GM23338 (cell line): ENCODE data around the gene SORCS2. TPM values are rescaled to one million over a fixed set of nuclear protein-coding genes. Genes with fewer than 3 reads are reported as not detected.
"Not testable (repeated sequence)": the region's sequence is repeated elsewhere in the genome, so short reads cannot be mapped to it uniquely, and the experiment has no call there.

ENCODE experiments used
- ATAC-seq: fragments of 200-7000 bp; cut with Tn5 transposase; 3 replicates; pipeline ENCODE4 v1.9.1; 2020
- DNase-seq: peaks from one replicate; pipeline ENCODE4 v3.0.0-alpha.2; 2015; ENCODE audit warnings: low spot score
- H2AFZ ChIP-seq: fragments of 200-600 bp; sonication (generic); 2 replicates; pipeline ENCODE4 v1.8.0; 2016; ENCODE audit warnings: antibody characterized with exemption, mild to moderate bottlenecking, moderate library complexity
- H3F3A ChIP-seq: fragments of 200-600 bp; sonication (generic); replicated peaks from 2 replicates; pipeline ENCODE4 v1.8.0; 2017; ENCODE audit warnings: antibody characterized with exemption, mixed run types, low read depth
- H3K27ac ChIP-seq: fragments of 200-600 bp; sonication (generic); 2 replicates; pipeline ENCODE4 v1.6.1; 2016; ENCODE audit warnings: low read depth
- H3K27me3 ChIP-seq: fragments of 200-600 bp; sonication (generic); 2 replicates; pipeline ENCODE4 v1.8.0; 2016; ENCODE audit warnings: mild to moderate bottlenecking, mixed run types, moderate library complexity; ENCODE audit not compliant: insufficient read depth
- H3K36me3 ChIP-seq: fragments of 200-600 bp; sonication (generic); 2 replicates; pipeline ENCODE4 v1.8.0; 2016; ENCODE audit warnings: mild to moderate bottlenecking; ENCODE audit not compliant: insufficient read depth
- H3K4me1 ChIP-seq: fragments of 200-600 bp; sonication (generic); 2 replicates; pipeline ENCODE4 v1.8.0; 2016; ENCODE audit warnings: mild to moderate bottlenecking, moderate library complexity; ENCODE audit not compliant: insufficient read depth
- H3K4me2 ChIP-seq: fragments of 200-600 bp; sonication (generic); 2 replicates; pipeline ENCODE4 v1.7.1; 2017; ENCODE audit warnings: mixed run types
- H3K4me3 ChIP-seq: fragments of 200-600 bp; sonication (generic); 2 replicates; pipeline ENCODE4 v1.6.1; 2016; ENCODE audit warnings: mixed run types
- H3K79me2 ChIP-seq: fragments of 200-600 bp; sonication (generic); replicated peaks from 2 replicates; pipeline ENCODE4 v1.8.0; 2017; ENCODE audit warnings: mild to moderate bottlenecking; ENCODE audit not compliant: insufficient read depth
- H3K9me2 ChIP-seq: fragments of 200-600 bp; sonication (generic); 2 replicates; pipeline ENCODE4 v1.8.0; 2017; ENCODE audit not compliant: insufficient read depth
- H4K20me1 ChIP-seq: fragments of 200-600 bp; sonication (generic); replicated peaks from 2 replicates; pipeline ENCODE4 v1.8.0; 2017; ENCODE audit warnings: mild to moderate bottlenecking; ENCODE audit not compliant: insufficient read depth
- H3K27ac Mint-ChIP-seq: 2 replicates; pipeline ENCODE4 v1.8.0; 2020; ENCODE audit warnings: inconsistent platforms, mild to moderate bottlenecking, moderate library complexity, mixed read lengths
- H3K27me3 Mint-ChIP-seq: 3 replicates; pipeline ENCODE4 v1.8.0; 2022; ENCODE audit warnings: low read depth, mild to moderate bottlenecking, moderate library complexity, mixed read lengths, inconsistent platforms; ENCODE audit not compliant: insufficient read depth, poor library complexity
- H3K36me3 Mint-ChIP-seq: 3 replicates; pipeline ENCODE4 v1.8.0; 2021; ENCODE audit warnings: low read depth, mild to moderate bottlenecking, inconsistent platforms, moderate library complexity, mixed read lengths
- H3K4me1 Mint-ChIP-seq: 3 replicates; pipeline ENCODE4 v1.8.0; 2020; ENCODE audit warnings: mild to moderate bottlenecking, inconsistent platforms, mixed read lengths
- H3K4me3 Mint-ChIP-seq: 3 replicates; pipeline ENCODE4 v1.8.0; 2021; ENCODE audit warnings: moderate library complexity, mild to moderate bottlenecking, inconsistent platforms, mixed read lengths
- H3K9me3 Mint-ChIP-seq: 3 replicates; pipeline ENCODE4 v1.8.0; 2020; ENCODE audit warnings: moderate library complexity, mild to moderate bottlenecking, inconsistent platforms, mixed read lengths
- CREB1 ChIP-seq: fragments of 250-450 bp; sonication (Bioruptor Pico); IDR thresholded peaks from 2 replicates; pipeline ENCODE4 v1.5.0; 2020; ENCODE audit warnings: low read depth, mild to moderate bottlenecking, moderate library complexity
- EZH2 ChIP-seq: fragments of 200-600 bp; sonication (generic); IDR thresholded peaks from one replicate; pipeline ENCODE4 v1.8.0; 2017; ENCODE audit warnings: antibody characterized with exemption, mild to moderate bottlenecking, low read depth; ENCODE audit not compliant: unreplicated experiment
- EZH2phosphoT487 ChIP-seq: fragments of 200-600 bp; sonication (generic); IDR thresholded peaks from one replicate; pipeline ENCODE4 v1.8.1; 2018; ENCODE audit warnings: antibody characterized with exemption; ENCODE audit not compliant: unreplicated experiment
- JUNB ChIP-seq: IDR thresholded peaks from one replicate; pipeline ENCODE4 v1.6.1; 2016; ENCODE audit warnings: antibody characterized with exemption; ENCODE audit not compliant: unreplicated experiment
- NANOG ChIP-seq: IDR thresholded peaks from 2 replicates; pipeline ENCODE4 v1.6.1; 2016; ENCODE audit warnings: antibody characterized with exemption, borderline replicate concordance
- ZNF114 ChIP-seq: fragments of 250-450 bp; sonication (Bioruptor Pico); IDR thresholded peaks from 2 replicates; pipeline ENCODE4 v1.5.0; 2020; ENCODE audit warnings: mild to moderate bottlenecking, moderate library complexity
- ZNF331 ChIP-seq: fragments of 250-450 bp; sonication (Bioruptor Pico); IDR thresholded peaks from 2 replicates; pipeline ENCODE4 v1.5.0; 2020; ENCODE audit warnings: low read depth, mild to moderate bottlenecking, moderate library complexity
- polyA plus RNA-seq: library from polyadenylated mRNA; unstranded; fragments of >200 nt; fragmentation: Nextera tagmentation; extraction: Ambion mirVana; gene quantifications from 2 replicates; pipeline ENCODE4 v1.2.1, GENCODE V29; 2016
- total RNA-seq: library from RNA; depleted of rRNA; stranded (reverse); fragments of >200 nt; shearing (Covaris generic); gene quantifications from 2 replicates; pipeline ENCODE4 v1.2.3, GENCODE V29; 2014
- TF ChIP-seq, protein P1 (sequence below): fragments of 250-450 bp; sonication (Bioruptor Pico); IDR thresholded peaks from 2 replicates; pipeline ENCODE4 v1.5.0; 2020; ENCODE audit warnings: mild to moderate bottlenecking, moderate library complexity
- TF ChIP-seq, protein P2 (sequence below): IDR thresholded peaks from one replicate; pipeline ENCODE4 v1.6.1; 2018; ENCODE audit warnings: antibody characterized with exemption; ENCODE audit not compliant: unreplicated experiment

SORCS2 gene
- total and polyA plus RNA-seq, 2 experiments from 2014 or later = 0.47 to 2.4 TPM

DNA sequence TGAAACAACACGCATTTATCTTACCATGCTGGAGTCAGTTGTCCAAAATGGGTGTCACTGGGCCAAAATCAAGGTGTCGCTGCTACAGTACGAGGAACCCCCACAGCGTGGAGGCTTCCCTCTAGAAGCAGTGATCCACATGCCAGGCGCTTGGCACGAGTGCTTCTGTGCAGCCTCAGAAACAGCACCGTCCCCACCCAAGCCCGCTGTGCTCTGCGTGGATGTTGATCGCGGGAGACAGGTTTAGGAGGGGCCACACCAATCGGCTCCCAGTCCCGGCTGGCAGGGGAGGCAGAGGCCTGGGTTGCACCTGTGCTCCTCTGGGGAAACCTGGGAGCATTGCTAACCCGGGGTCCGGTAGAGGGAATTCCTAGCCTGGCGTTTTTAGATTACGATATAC, 407.9 kb downstream of the SORCS2 start:
- Mint-ChIP-seq H3K4me1 (peaks cover 19% of the 10 kb centered on the region), H3K27me3 (peaks cover 20% of the 10 kb centered on the region), H3K4me3 (no peak overlapping the region), H3K9me3 (peaks cover 35% of the 10 kb centered on the region), H3K36me3 (peaks cover 19% of the 10 kb centered on the region), H3K27ac (no peak overlapping the region)
- TF ChIP-seq NANOG (no peak), EZH2phosphoT487 (no peak), CREB1 (no peak), JUNB (no peak), ZNF331 (CRISPR knock-in tag) (no peak), EZH2 (no peak), ZNF114 (no peak)
- TF ChIP-seq, protein P1, sequence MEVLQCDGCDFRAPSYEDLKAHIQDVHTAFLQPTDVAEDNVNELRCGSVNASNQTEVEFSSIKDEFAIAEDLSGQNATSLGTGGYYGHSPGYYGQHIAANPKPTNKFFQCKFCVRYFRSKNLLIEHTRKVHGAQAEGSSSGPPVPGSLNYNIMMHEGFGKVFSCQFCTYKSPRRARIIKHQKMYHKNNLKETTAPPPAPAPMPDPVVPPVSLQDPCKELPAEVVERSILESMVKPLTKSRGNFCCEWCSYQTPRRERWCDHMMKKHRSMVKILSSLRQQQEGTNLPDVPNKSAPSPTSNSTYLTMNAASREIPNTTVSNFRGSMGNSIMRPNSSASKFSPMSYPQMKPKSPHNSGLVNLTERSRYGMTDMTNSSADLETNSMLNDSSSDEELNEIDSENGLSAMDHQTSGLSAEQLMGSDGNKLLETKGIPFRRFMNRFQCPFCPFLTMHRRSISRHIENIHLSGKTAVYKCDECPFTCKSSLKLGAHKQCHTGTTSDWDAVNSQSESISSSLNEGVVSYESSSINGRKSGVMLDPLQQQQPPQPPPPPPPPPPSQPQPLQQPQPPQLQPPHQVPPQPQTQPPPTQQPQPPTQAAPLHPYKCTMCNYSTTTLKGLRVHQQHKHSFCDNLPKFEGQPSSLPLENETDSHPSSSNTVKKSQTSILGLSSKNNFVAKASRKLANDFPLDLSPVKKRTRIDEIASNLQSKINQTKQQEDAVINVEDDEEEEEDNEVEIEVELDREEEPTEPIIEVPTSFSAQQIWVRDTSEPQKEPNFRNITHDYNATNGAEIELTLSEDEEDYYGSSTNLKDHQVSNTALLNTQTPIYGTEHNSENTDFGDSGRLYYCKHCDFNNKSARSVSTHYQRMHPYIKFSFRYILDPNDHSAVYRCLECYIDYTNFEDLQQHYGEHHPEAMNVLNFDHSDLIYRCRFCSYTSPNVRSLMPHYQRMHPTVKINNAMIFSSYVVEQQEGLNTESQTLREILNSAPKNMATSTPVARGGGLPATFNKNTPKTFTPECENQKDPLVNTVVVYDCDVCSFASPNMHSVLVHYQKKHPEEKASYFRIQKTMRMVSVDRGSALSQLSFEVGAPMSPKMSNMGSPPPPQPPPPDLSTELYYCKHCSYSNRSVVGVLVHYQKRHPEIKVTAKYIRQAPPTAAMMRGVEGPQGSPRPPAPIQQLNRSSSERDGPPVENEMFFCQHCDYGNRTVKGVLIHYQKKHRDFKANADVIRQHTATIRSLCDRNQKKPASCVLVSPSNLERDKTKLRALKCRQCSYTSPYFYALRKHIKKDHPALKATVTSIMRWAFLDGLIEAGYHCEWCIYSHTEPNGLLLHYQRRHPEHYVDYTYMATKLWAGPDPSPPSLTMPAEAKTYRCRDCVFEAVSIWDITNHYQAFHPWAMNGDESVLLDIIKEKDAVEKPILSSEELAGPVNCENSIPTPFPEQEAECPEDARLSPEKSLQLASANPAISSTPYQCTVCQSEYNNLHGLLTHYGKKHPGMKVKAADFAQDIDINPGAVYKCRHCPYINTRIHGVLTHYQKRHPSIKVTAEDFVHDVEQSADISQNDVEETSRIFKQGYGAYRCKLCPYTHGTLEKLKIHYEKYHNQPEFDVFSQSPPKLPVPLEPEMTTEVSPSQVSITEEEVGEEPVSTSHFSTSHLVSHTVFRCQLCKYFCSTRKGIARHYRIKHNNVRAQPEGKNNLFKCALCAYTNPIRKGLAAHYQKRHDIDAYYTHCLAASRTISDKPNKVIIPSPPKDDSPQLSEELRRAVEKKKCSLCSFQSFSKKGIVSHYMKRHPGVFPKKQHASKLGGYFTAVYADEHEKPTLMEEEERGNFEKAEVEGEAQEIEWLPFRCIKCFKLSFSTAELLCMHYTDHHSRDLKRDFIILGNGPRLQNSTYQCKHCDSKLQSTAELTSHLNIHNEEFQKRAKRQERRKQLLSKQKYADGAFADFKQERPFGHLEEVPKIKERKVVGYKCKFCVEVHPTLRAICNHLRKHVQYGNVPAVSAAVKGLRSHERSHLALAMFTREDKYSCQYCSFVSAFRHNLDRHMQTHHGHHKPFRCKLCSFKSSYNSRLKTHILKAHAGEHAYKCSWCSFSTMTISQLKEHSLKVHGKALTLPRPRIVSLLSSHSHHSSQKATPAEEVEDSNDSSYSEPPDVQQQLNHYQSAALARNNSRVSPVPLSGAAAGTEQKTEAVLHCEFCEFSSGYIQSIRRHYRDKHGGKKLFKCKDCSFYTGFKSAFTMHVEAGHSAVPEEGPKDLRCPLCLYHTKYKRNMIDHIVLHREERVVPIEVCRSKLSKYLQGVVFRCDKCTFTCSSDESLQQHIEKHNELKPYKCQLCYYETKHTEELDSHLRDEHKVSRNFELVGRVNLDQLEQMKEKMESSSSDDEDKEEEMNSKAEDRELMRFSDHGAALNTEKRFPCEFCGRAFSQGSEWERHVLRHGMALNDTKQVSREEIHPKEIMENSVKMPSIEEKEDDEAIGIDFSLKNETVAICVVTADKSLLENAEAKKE (CRISPR knock-in tag) = no peak
- TF ChIP-seq, protein P2, sequence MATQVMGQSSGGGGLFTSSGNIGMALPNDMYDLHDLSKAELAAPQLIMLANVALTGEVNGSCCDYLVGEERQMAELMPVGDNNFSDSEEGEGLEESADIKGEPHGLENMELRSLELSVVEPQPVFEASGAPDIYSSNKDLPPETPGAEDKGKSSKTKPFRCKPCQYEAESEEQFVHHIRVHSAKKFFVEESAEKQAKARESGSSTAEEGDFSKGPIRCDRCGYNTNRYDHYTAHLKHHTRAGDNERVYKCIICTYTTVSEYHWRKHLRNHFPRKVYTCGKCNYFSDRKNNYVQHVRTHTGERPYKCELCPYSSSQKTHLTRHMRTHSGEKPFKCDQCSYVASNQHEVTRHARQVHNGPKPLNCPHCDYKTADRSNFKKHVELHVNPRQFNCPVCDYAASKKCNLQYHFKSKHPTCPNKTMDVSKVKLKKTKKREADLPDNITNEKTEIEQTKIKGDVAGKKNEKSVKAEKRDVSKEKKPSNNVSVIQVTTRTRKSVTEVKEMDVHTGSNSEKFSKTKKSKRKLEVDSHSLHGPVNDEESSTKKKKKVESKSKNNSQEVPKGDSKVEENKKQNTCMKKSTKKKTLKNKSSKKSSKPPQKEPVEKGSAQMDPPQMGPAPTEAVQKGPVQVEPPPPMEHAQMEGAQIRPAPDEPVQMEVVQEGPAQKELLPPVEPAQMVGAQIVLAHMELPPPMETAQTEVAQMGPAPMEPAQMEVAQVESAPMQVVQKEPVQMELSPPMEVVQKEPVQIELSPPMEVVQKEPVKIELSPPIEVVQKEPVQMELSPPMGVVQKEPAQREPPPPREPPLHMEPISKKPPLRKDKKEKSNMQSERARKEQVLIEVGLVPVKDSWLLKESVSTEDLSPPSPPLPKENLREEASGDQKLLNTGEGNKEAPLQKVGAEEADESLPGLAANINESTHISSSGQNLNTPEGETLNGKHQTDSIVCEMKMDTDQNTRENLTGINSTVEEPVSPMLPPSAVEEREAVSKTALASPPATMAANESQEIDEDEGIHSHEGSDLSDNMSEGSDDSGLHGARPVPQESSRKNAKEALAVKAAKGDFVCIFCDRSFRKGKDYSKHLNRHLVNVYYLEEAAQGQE = no peak
- Histone ChIP-seq H3K27ac (no peak overlapping the region), H3K9me2 (no peaks in the 10 kb centered on the region), H3K36me3 (no peaks in the 10 kb centered on the region), H3K4me1 (peaks cover 16% of the 10 kb centered on the region), H2AFZ (no peak overlapping the region), H3K4me2 (no peak overlapping the region), H3F3A (no peaks in the 10 kb centered on the region), H3K79me2 (no peaks in the 10 kb centered on the region), H3K27me3 (no peaks in the 10 kb centered on the region), H4K20me1 (no peaks in the 10 kb centered on the region), H3K4me3 (no peak overlapping the region)
- DNase-seq = no peak
- no peak for ATAC-seq

DNA sequence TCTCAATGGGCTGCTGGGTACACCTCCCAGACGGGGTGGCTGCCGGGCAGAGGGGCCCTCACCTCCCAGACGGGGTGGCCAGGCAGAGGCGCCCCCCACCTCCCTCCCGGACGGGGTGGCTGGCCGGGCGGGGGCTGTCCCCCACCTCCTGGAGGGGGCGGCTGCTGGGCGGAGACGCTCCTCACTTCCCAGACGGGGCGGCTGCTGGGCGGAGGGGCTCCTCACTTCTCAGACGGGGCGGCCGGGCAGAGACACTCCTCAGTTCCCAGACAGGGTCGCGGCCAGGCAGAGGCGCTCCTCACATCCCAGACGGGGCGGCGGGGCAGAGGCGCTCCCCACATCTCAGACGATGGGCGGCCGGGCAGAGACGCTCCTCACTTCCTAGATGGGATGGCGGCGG, 409.8 kb downstream of the SORCS2 start:
- not testable (repeated sequence) for H3K4me1 ChIP-seq, H2AFZ ChIP-seq, H3K4me3 ChIP-seq, H3K27ac ChIP-seq, H4K20me1 ChIP-seq, DNase-seq, H3F3A ChIP-seq, H3K27ac Mint-ChIP-seq, H3K4me2 ChIP-seq, H3K9me2 ChIP-seq, H3K36me3 ChIP-seq, ATAC-seq, H3K27me3 Mint-ChIP-seq, H3K4me3 Mint-ChIP-seq, H3K27me3 ChIP-seq, H3K4me1 Mint-ChIP-seq, H3K79me2 ChIP-seq
- H3K9me3 Mint-ChIP-seq = peaks cover 35% of the 10 kb centered on the region
- peaks cover 19% of the 10 kb centered on the region for H3K36me3 Mint-ChIP-seq
